Measurements from ENCODE around the gene RASGRP2.

RASGRP2 gene

GRCh38 chr11:64743591-64744543 lies at the start of gene RASGRP2:
Gene RASGRP2 (minus strand): TSS chr11:64744142. CDS start chr11:64742866, 1,276 bp downstream.
- peak; percentile 67 for DNase-seq

- no peak for DNase-seq
These were observed 48.5 kb upstream of the RASGRP2 start for GRCh38 chr11:64792482-64792881.

- no peak for DNase-seq
These were observed 47.9 kb upstream of the RASGRP2 start for GRCh38 chr11:64791781-64792291.

- DNase-seq: no peak
These were observed 46.5 kb upstream of the RASGRP2 start for GRCh38 chr11:64790205-64791095.

GRCh38 chr11:64789331-64790204 lies 45.6 kb upstream of the RASGRP2 start:
- DNase-seq: no peak

- no peak for DNase-seq
These were observed 44.6 kb upstream of the RASGRP2 start for GRCh38 chr11:64788321-64789215.

GRCh38 chr11:64787526-64788320 lies 43.8 kb upstream of the RASGRP2 start:
- DNase-seq: peak; percentile 69

GRCh38 chr11:64786308-64786707 lies 42.4 kb upstream of the RASGRP2 start:
- no peak for DNase-seq

- DNase-seq: no peak
These were observed 41.1 kb upstream of the RASGRP2 start for GRCh38 chr11:64784813-64785581.

GRCh38 chr11:64778473-64779298 lies 34.7 kb upstream of the RASGRP2 start, which contains the start of gene SF1:
Gene SF1 (minus strand): TSS chr11:64778542. CDS start chr11:64778392, 150 bp downstream.
- DNase-seq: peak; percentile 100

- DNase-seq: no peak
These were observed 34.2 kb upstream of the RASGRP2 start for GRCh38 chr11:64778223-64778472.

GRCh38 chr11:64777449-64778222 lies 33.7 kb upstream of the RASGRP2 start:
- DNase-seq: peak; percentile 94

- DNase-seq: no peak
These were observed 32.9 kb upstream of the RASGRP2 start for GRCh38 chr11:64776875-64777274.

- no peak for DNase-seq
These were observed 32.5 kb upstream of the RASGRP2 start for GRCh38 chr11:64776425-64776824.

GRCh38 chr11:64774144-64774543 lies 30.2 kb upstream of the RASGRP2 start:
- no peak for DNase-seq

- DNase-seq: peak; percentile 70
These were observed 28.5 kb upstream of the RASGRP2 start for GRCh38 chr11:64772303-64773018.

- DNase-seq: peak; percentile 62
These were observed 27.9 kb upstream of the RASGRP2 start for GRCh38 chr11:64771861-64772260.
